T-helper 1 cell (primary cell): ENCODE measurements around the gene CDH26.
"Not testable (repeated sequence)": the region's sequence is repeated elsewhere in the genome, so short reads cannot be mapped to it uniquely, and the experiment has no call there.

ENCODE experiments used
- DNase-seq, 5 donors: peaks; one replicate each; pipeline ENCODE4 v3.0.0-alpha.2; 2012 to 2020

CDH26 gene

GRCh38 chr20:59942245-59942644 is 16.0 kb upstream of the CDH26 start:
- no peak for DNase-seq

- no peak for DNase-seq
Observed at GRCh38 chr20:59944726-59945125, 13.5 kb upstream of the CDH26 start.

GRCh38 chr20:59945175-59945574 is 13.0 kb upstream of the CDH26 start:
- no peak for DNase-seq

- no peak for DNase-seq
Observed at GRCh38 chr20:59945731-59946130, 12.5 kb upstream of the CDH26 start.

- DNase-seq = no peak
Observed at GRCh38 chr20:59947376-59947775, 10.8 kb upstream of the CDH26 start.

- no peak for DNase-seq
Observed at GRCh38 chr20:59948212-59948611, 10.0 kb upstream of the CDH26 start.

- DNase-seq = peak in 3 of 5 donors; percentile 21 to 70 (median 40)
Observed at GRCh38 chr20:59948828-59949720, 9.1 kb upstream of the CDH26 start.

- no peak for DNase-seq
Observed at GRCh38 chr20:59949911-59950310, 8.3 kb upstream of the CDH26 start.

GRCh38 chr20:59954718-59955117 is 3.5 kb upstream of the CDH26 start:
- no peak for DNase-seq

- no peak for DNase-seq
Observed at GRCh38 chr20:59955131-59955796, 3.0 kb upstream of the CDH26 start.

- DNase-seq = not testable (repeated sequence)
Observed at GRCh38 chr20:59957568-59957967, 655 bp upstream of the CDH26 start.

- no peak for DNase-seq
Observed at GRCh38 chr20:59958626-59959025, 403 bp downstream of the CDH26 start.

GRCh38 chr20:59961423-59961822 is 3.2 kb downstream of the CDH26 start:
- no peak for DNase-seq

GRCh38 chr20:59962155-59962554 is 3.9 kb downstream of the CDH26 start:
- DNase-seq = no peak

- no peak for DNase-seq
Observed at GRCh38 chr20:59966428-59966827, 8.2 kb downstream of the CDH26 start.

- no peak for DNase-seq
Observed at GRCh38 chr20:59971428-59971827, 13.2 kb downstream of the CDH26 start.

- DNase-seq = no peak
Observed at GRCh38 chr20:59972037-59972801, 14.0 kb downstream of the CDH26 start.

- DNase-seq = no peak
Observed at GRCh38 chr20:59976156-59976782, 18.0 kb downstream of the CDH26 start.

- no peak for DNase-seq
Observed at GRCh38 chr20:59977086-59977485, 18.9 kb downstream of the CDH26 start.

GRCh38 chr20:59983076-59983475 is 24.9 kb downstream of the CDH26 start:
- no peak for DNase-seq

GRCh38 chr20:59984541-59984940 is 26.3 kb downstream of the CDH26 start:
- DNase-seq = no peak

GRCh38 chr20:59985164-59985563 is 26.9 kb downstream of the CDH26 start:
- DNase-seq = no peak

GRCh38 chr20:59985864-59986263 is 27.6 kb downstream of the CDH26 start:
- peak in 1 of 5 donors; percentile 4 for DNase-seq
